H9 (cell line): ENCODE data around the gene AGMO. TPM values are rescaled to one million over a fixed set of nuclear protein-coding genes. Genes with fewer than 3 reads are reported as not detected.
A peak's percentile ranks its signal among the peaks of the same experiment; 100 is the strongest.

Source experiments
- DNase-seq: peaks from one replicate; pipeline ENCODE4 v3.0.0-alpha.2; 2017
- H2AFZ ChIP-seq: one replicate; pipeline ENCODE4 v1.6.1; 2013; ENCODE audit warnings: mild to moderate bottlenecking, low read length, control low read depth, moderate library complexity
- H2AK5ac ChIP-seq: 2 replicates; pipeline ENCODE4 v1.6.1; 2013; ENCODE audit warnings: low read length, control low read depth, mixed read lengths; ENCODE audit not compliant: insufficient read length
- H2BK120ac ChIP-seq: one replicate; pipeline ENCODE4 v1.6.1; 2013; ENCODE audit warnings: low read depth, mild to moderate bottlenecking, low read length, control low read depth, inconsistent platforms; ENCODE audit not compliant: poor library complexity, severe bottlenecking
- H2BK12ac ChIP-seq: 2 replicates; pipeline ENCODE4 v1.6.1; 2013; ENCODE audit warnings: low read length, control low read depth, mixed read lengths, low read depth; ENCODE audit not compliant: insufficient read length
- H2BK15ac ChIP-seq: 2 replicates; pipeline ENCODE4 v1.6.1; 2013; ENCODE audit warnings: low read depth, low read length, control low read depth
- H2BK20ac ChIP-seq: one replicate; pipeline ENCODE4 v1.6.1; 2013; ENCODE audit warnings: low read depth, mild to moderate bottlenecking, low read length, control low read depth, inconsistent platforms; ENCODE audit not compliant: poor library complexity, severe bottlenecking
- H2BK5ac ChIP-seq: 2 replicates; pipeline ENCODE4 v1.6.1; 2013; ENCODE audit warnings: low read length, control low read depth, mixed read lengths; ENCODE audit not compliant: insufficient read length
- H3K14ac ChIP-seq: 2 replicates; pipeline ENCODE4 v1.6.1; 2013; ENCODE audit warnings: low read length, control low read depth; ENCODE audit not compliant: insufficient read depth
- H3K18ac ChIP-seq: 2 replicates; pipeline ENCODE4 v1.6.1; 2013; ENCODE audit warnings: low read depth, mild to moderate bottlenecking, mixed read lengths, low read length, control low read depth; ENCODE audit not compliant: insufficient read length
- H3K23ac ChIP-seq: 2 replicates; pipeline ENCODE4 v1.6.1; 2013; ENCODE audit warnings: low read length, control low read depth, mixed read lengths, low read depth; ENCODE audit not compliant: insufficient read length
- H3K23me2 ChIP-seq: 2 replicates; pipeline ENCODE4 v1.6.1; 2013; ENCODE audit warnings: low read depth, mild to moderate bottlenecking, mixed read lengths, low read length, control low read depth; ENCODE audit not compliant: insufficient read length, poor library complexity, severe bottlenecking
- H3K27ac ChIP-seq: 2 replicates; pipeline ENCODE4 v1.5.1; 2013; ENCODE audit warnings: low read length, control low read depth, mixed read lengths, low read depth; ENCODE audit not compliant: insufficient read length
- H3K27me3 ChIP-seq: 2 replicates; pipeline ENCODE4 v1.6.1; 2013; ENCODE audit warnings: low read length, control low read depth, inconsistent platforms; ENCODE audit not compliant: insufficient read depth
- H3K4ac ChIP-seq: 2 replicates; pipeline ENCODE4 v1.6.1; 2013; ENCODE audit warnings: low read depth, mild to moderate bottlenecking, control low read depth, inconsistent platforms, low read length, moderate library complexity
- H3K4me1 ChIP-seq: 2 replicates; pipeline ENCODE4 v1.6.1; 2013; ENCODE audit warnings: low read length, control low read depth, inconsistent platforms; ENCODE audit not compliant: insufficient read depth
- H3K4me2 ChIP-seq: 2 replicates; pipeline ENCODE4 v1.6.1; 2013; ENCODE audit warnings: low read length, control low read depth, mixed read lengths; ENCODE audit not compliant: insufficient read length, insufficient read depth
- H3K56ac ChIP-seq: 2 replicates; pipeline ENCODE4 v1.6.1; 2013; ENCODE audit warnings: low read depth, mild to moderate bottlenecking, mixed read lengths, low read length, control low read depth; ENCODE audit not compliant: insufficient read length
- H3K79me1 ChIP-seq: 2 replicates; pipeline ENCODE4 v1.6.1; 2013; ENCODE audit warnings: low read depth, mild to moderate bottlenecking, moderate library complexity, low read length, control low read depth, inconsistent platforms; ENCODE audit not compliant: insufficient read depth, poor library complexity, severe bottlenecking
- H3K79me2 ChIP-seq: 2 replicates; pipeline ENCODE4 v1.6.1; 2013; ENCODE audit warnings: low read length, control low read depth, inconsistent platforms; ENCODE audit not compliant: insufficient read depth
- H3K9ac ChIP-seq: 2 replicates; pipeline ENCODE4 v1.6.1; 2013; ENCODE audit warnings: low read length, control low read depth, mixed read lengths; ENCODE audit not compliant: insufficient read length; ENCODE audit errors: extremely low read depth
- H3K9me3 ChIP-seq: one replicate; pipeline ENCODE4 v1.6.1; 2013; ENCODE audit warnings: low read depth, low read length, inconsistent platforms; ENCODE audit not compliant: control insufficient read depth
- H3T11ph ChIP-seq: one replicate; pipeline ENCODE4 v1.6.1; 2013; ENCODE audit warnings: mild to moderate bottlenecking, low read length, control low read depth, inconsistent platforms
- H4K20me1 ChIP-seq: one replicate; pipeline ENCODE4 v1.6.1; 2013; ENCODE audit not compliant: control insufficient read depth, insufficient read length, insufficient read depth
- H4K5ac ChIP-seq: 2 replicates; pipeline ENCODE4 v1.6.1; 2013; ENCODE audit warnings: low read depth, mild to moderate bottlenecking, mixed read lengths, low read length, control low read depth; ENCODE audit not compliant: insufficient read length
- H4K8ac ChIP-seq: replicated peaks from 2 replicates; pipeline ENCODE4 v1.6.1; 2013; ENCODE audit warnings: low read length, control low read depth, mixed read lengths, low read depth; ENCODE audit not compliant: insufficient read length
- H4K91ac ChIP-seq: 2 replicates; pipeline ENCODE4 v1.6.1; 2013; ENCODE audit warnings: low read depth, mild to moderate bottlenecking, moderate library complexity, mixed read lengths, low read length, control low read depth; ENCODE audit not compliant: insufficient read length
- H3K27ac Mint-ChIP-seq, 3 experiments: 2 replicates in 2 of 3; 3 replicates in 1 of 3; pipeline ENCODE4 v1.8.0; 2020 to 2021; ENCODE audit warnings: mixed read lengths in 3 of 3, mild to moderate bottlenecking in 1 of 3, moderate library complexity in 1 of 3
- H3K27me3 Mint-ChIP-seq: 2 replicates; pipeline ENCODE4 v1.8.0; 2021; ENCODE audit warnings: low read depth, mild to moderate bottlenecking, moderate library complexity, mixed read lengths
- H3K36me3 Mint-ChIP-seq, 3 experiments: 2 replicates in 2 of 3; 3 replicates in 1 of 3; pipeline ENCODE4 v1.8.0; 2020 to 2021; ENCODE audit warnings: low read depth in 3 of 3, mixed read lengths in 3 of 3; ENCODE audit not compliant: insufficient read depth in 1 of 3
- H3K4me1 Mint-ChIP-seq, 2 experiments: 2 replicates each; pipeline ENCODE4 v1.8.0; 2020; ENCODE audit warnings: mixed read lengths in 2 of 2
- H3K4me3 Mint-ChIP-seq, 2 experiments: 2 replicates in 1 of 2; 3 replicates in 1 of 2; pipeline ENCODE4 v1.8.0; 2020 to 2021; ENCODE audit warnings: mild to moderate bottlenecking in 2 of 2, mixed read lengths in 2 of 2, moderate library complexity in 1 of 2
- H3K9me3 Mint-ChIP-seq, 2 experiments: 2 replicates in 1 of 2; 3 replicates in 1 of 2; pipeline ENCODE4 v1.8.0; 2020; ENCODE audit warnings: mild to moderate bottlenecking in 2 of 2, mixed read lengths in 2 of 2, moderate library complexity in 1 of 2
- CTCF ChIP-seq: fragments of 200-600 bp; sonication (generic); conservative IDR thresholded peaks from 3 replicates; pipeline ENCODE4 v1.8.0; 2021; ENCODE audit warnings: antibody characterized with exemption, mild to moderate bottlenecking
- WGBS: extraction: QIAGEN DNeasy Blood & Tissue Kit; methylation state at CpG from one replicate; pipeline ENCODE4 v1.1.7; 2013; ENCODE audit warnings: missing lambda C conversion rate, low lambda C conversion rate, mixed read lengths; ENCODE audit not compliant: insufficient read length; ENCODE audit errors: extremely low coverage; 5-methylcytosine and 5-hydroxymethylcytosine counted together
- long read RNA-seq: library from polyadenylated mRNA; unstranded; transcript quantifications from one replicate; pipeline ENCODE4 v2.0.0, GENCODE V29; 2020
- total RNA-seq: library from RNA; stranded (reverse); gene quantifications from 2 replicates; pipeline ENCODE4 v1.2.1, GENCODE V29; 2021

Gene AGMO
- 0.70 and 0.83 TPM in 2 replicates for total RNA-seq
- long read RNA-seq, partial matches to known transcripts = 0 of 9 reads
- long read RNA-seq, other reads (novel, unspliced or antisense) = 9 of 9 reads

- Histone ChIP-seq H2BK12ac (no peak within 1 kb of the TSS), H2AK5ac (no peak within 1 kb of the TSS), H3K23ac (no peak within 1 kb of the TSS), H3K23me2 (no peaks in the 10 kb centered on the region), H2BK20ac (no peak within 1 kb of the TSS), H2AFZ (peak within 1 kb of the TSS; percentile 32), H3T11ph (no peak within 1 kb of the TSS), H3K9me3 (no peaks in the 10 kb centered on the region), H3K4ac (no peak within 1 kb of the TSS), H4K91ac (no peak within 1 kb of the TSS), H3K4me2 (no peak within 1 kb of the TSS), H3K18ac (no peak within 1 kb of the TSS), H4K5ac (no peak within 1 kb of the TSS), H2BK5ac (no peak within 1 kb of the TSS), H2BK120ac (no peak within 1 kb of the TSS), H3K79me1 (no peaks in the 10 kb centered on the region), H2BK15ac (no peak within 1 kb of the TSS), H3K56ac (no peak within 1 kb of the TSS), H3K9ac (no peak within 1 kb of the TSS), H3K4me1 (no peaks in the 10 kb centered on the region), H3K27me3 (no peaks in the 10 kb centered on the region), H3K79me2 (no peaks in the 10 kb centered on the region), H3K27ac (no peak within 1 kb of the TSS), H4K20me1 (no peaks in the 10 kb centered on the region), H4K8ac (no peak within 1 kb of the TSS), H3K14ac (no peak within 1 kb of the TSS)
- no peak within 1 kb of the TSS for H3K4me3 Mint-ChIP-seq
- whole genome bisulfite sequencing = no CpG with 5 or more reads among the region's 5 CpGs
- no peak for TF ChIP-seq CTCF
- H3K27me3 Mint-ChIP-seq = no peaks in the 10 kb centered on the region
- DNase-seq = no peak
- peaks cover 5% of the 10 kb centered on the region in 2 experiments; a peak in 3 of 4 replicates for H3K4me1 Mint-ChIP-seq
- no peaks in the 10 kb centered on the region for H3K9me3 Mint-ChIP-seq
- H3K27ac Mint-ChIP-seq = peak within 1 kb of the TSS in 1 of 3 experiments; percentile 0; a peak in 1 of 7 replicates
- no peaks in the 10 kb centered on the region; a peak in 1 of 7 replicates for H3K36me3 Mint-ChIP-seq
Measured at GRCh38 chr7:15561835-15562234, at the start of gene AGMO. Gene AGMO, minus strand, starts transcription at chr7:15562015.
